ENCODE data around the gene RBP3.

Gene RBP3

GRCh38 chr10:47359626-47360418, 11.7 kb downstream of the RBP3 start:
- no peak for DNase-seq

- no peak for DNase-seq
Measured at GRCh38 chr10:47360419-47361040, 12.4 kb downstream of the RBP3 start.

- DNase-seq = no peak
Measured at GRCh38 chr10:47361293-47361692, 13.1 kb downstream of the RBP3 start.

- DNase-seq = no peak
Measured at GRCh38 chr10:47362199-47362598, 14.0 kb downstream of the RBP3 start.

GRCh38 chr10:47363781-47364180, 15.6 kb downstream of the RBP3 start:
- no peak for DNase-seq

- DNase-seq = peak; percentile 10
Measured at GRCh38 chr10:47364366-47364765, 16.2 kb downstream of the RBP3 start.

GRCh38 chr10:47364911-47365310, 16.7 kb downstream of the RBP3 start:
- no peak for DNase-seq

- DNase-seq = no peak
Measured at GRCh38 chr10:47365431-47366180, 17.4 kb downstream of the RBP3 start.

- DNase-seq = no peak
Measured at GRCh38 chr10:47366181-47366631, 18.0 kb downstream of the RBP3 start.

GRCh38 chr10:47366731-47367460, 18.7 kb downstream of the RBP3 start:
- DNase-seq = no peak

GRCh38 chr10:47367646-47368045, 19.5 kb downstream of the RBP3 start:
- no peak for DNase-seq

GRCh38 chr10:47368431-47369180, 20.4 kb downstream of the RBP3 start:
- no peak for DNase-seq

- no peak for DNase-seq
Measured at GRCh38 chr10:47369251-47369894, 21.2 kb downstream of the RBP3 start.

GRCh38 chr10:47370015-47370767, 22.0 kb downstream of the RBP3 start:
- DNase-seq = no peak

- no peak for DNase-seq
Measured at GRCh38 chr10:47370878-47371277, 22.7 kb downstream of the RBP3 start.

GRCh38 chr10:47371629-47372485, 23.7 kb downstream of the RBP3 start:
- DNase-seq = no peak

GRCh38 chr10:47372726-47373125, 24.6 kb downstream of the RBP3 start:
- DNase-seq = no peak

GRCh38 chr10:47374611-47375536, 26.7 kb downstream of the RBP3 start:
- no peak for DNase-seq

All from NCI-H748 treated with DMSO at 0.1 percent for 48 hours (cell line).